ENCODE results near the gene LOXL1.

The LOXL1 gene

GRCh38 chr15:73926219-73927002 is at the start of gene LOXL1:
Gene LOXL1, plus strand, starts transcription at chr15:73926462. Its CDS starts 322 bp downstream, at chr15:73926784.
- DNase-seq = peak; percentile 37 to 87

- DNase-seq = no peak
These were observed 46.8 kb upstream of the LOXL1 start for GRCh38 chr15:73879426-73879825.

GRCh38 chr15:73881579-73882320 is 44.5 kb upstream of the LOXL1 start:
- DNase-seq = no peak

DNA sequence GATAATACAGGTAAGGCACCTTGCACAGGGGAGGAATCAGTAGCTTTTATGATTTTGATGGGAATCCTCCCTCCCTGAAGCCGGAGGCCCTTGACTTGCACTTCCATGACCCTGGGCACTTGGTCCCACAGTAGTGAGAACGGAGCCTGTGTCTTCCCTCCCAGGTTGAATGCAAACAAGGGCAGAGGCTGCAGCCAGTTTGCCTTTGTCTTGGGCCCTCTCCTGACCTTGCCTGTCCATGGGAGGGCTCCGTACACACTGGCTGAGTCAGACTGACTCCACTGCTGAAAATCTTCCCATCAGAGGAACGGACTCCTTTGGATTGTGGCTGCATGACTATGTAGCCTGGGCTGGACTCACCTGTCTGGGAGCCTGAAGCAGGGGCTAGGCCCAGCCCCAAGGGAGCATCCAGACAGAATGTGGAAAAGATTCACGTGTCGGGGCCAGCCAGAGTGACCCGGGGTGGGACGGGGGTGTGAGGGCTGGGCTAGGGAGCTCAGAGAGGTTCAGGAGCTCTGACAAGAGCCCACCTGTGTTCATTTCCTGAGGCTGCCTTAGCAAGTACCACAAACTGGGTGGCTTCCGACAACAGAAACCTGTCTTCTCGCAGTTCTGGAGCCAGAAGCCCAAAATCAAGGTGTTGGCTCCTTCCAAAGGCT is 43.4 kb upstream of the LOXL1 start:
- DNase-seq = no peak

- no peak for DNase-seq
These were observed 42.1 kb upstream of the LOXL1 start for GRCh38 chr15:73884159-73884558.

GRCh38 chr15:73885954-73886700 is 40.1 kb upstream of the LOXL1 start:
- DNase-seq = no peak

DNA sequence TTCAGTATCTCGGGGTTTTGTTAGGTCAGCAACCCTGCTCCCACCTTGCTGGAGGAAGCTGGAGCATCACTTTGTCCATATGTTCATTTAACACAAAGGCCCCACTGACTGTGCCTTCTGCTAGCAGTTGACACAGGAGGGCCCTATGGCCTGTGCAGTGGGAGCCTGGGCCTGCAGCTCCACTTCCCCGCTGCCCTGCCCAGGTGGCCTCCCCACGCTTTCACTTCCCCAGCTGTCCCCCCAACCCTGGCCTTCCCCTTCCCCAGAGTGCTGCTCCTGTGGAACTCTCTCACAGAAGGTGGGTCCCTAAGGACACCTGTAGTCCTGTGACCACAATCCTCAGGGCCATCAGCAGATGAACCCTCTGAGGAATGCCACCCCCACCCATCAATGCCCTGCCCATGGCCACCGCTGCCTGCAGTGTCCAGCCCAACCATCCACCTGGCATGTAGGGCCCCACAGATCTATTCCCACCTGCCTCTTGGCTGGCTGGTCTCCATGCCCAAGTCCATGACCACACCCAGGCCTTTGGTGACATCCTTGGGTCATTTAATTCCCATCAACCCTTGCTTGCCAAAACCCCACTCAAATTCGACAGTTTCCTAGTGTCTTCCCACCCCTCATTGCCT is 39.4 kb upstream of the LOXL1 start:
- DNase-seq = no peak

DNA sequence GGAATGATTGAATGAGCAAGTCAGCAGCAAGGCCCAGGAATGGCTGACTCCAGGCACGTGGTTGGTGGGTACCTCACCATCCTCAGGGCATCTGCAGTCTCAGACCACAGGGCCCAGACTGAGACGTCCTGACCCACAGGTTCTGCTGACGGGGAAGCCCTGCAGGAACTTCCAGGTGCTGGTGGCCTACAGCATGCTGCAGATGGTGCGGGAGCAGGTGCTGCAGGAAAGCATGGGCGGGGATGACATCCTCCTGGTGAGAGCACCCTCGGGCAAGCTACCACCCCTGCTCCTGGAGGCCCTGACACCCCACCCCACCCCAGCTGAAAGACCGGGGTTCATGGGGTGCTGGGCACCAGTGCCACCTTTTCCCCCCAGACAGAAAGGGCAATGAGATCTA is 38.8 kb upstream of the LOXL1 start:
- no peak for DNase-seq

DNA sequence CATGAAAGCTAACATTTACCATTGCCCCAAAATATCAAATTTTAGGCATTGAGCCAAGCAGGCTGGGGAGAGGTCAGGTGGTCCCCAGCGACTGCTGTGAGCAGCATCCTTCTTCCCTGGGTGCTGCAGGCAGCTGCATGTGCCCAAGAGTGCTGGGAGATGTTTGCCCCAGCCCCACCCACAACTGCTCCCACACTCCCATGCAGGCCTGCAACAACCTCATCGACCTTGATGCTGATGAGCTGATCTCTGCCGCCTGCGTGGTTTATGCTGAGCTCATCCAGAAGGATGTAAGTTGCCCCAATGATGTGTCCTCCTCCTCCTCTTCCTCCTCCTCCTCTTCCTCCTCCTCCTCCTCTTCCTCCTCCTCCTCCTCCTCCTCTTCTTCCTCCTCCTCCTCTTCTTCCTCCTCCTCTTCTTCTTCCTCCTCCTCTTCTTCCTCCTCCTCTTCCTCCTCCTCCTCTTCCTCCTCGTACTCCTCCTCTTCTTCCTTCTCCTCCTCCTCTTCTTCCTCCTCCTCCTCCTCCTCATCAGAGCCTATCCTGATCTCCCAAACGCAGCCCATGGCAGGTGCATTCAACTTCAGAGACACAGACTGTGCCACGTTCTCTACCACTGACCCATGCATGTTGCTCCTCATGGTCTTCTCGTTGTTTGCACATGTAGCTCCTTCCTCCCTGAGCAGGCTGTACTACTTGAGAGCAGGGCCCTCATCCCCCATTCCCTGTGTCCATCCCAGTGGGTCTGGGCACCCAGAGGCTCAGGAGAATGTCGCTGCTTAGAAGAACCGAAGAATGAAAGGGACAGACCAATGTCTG is 37.8 kb upstream of the LOXL1 start:
- DNase-seq = no peak

DNA sequence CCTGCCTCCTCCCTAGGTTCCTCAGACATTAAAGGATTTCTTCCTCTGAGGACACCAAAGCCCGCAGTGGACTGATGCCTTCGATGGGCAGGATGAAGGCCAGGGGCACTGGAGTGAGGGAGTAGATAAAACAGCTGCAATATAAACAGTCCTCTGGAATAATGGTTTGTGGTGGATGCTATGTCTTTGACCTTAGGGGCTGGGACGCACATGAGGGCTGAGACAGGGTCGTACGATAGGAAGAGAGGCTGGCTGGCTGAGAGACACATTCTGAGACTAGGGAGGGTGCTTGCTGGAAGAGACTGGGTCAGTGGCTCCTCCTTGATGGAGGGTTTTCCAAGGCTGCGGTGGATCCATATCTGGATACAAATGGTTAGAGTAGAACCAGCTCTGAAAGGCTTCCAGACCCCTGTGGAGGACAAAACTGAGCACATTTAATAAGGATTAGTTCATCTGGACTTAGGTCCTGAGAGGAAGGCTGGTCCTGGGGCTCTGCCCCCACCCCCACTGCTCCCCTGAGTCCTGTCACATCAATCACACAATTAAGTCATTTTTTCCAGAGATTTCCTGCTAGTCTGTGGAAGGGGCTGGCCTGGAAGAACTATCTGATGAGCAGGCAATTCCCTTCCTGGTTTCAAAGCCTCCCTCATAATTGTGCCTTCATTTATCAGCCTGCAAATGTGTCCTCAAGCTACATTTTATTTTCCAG is 37.1 kb upstream of the LOXL1 start:
- DNase-seq = no peak

GRCh38 chr15:73889762-73890124 is 36.5 kb upstream of the LOXL1 start:
- no peak for DNase-seq

DNA sequence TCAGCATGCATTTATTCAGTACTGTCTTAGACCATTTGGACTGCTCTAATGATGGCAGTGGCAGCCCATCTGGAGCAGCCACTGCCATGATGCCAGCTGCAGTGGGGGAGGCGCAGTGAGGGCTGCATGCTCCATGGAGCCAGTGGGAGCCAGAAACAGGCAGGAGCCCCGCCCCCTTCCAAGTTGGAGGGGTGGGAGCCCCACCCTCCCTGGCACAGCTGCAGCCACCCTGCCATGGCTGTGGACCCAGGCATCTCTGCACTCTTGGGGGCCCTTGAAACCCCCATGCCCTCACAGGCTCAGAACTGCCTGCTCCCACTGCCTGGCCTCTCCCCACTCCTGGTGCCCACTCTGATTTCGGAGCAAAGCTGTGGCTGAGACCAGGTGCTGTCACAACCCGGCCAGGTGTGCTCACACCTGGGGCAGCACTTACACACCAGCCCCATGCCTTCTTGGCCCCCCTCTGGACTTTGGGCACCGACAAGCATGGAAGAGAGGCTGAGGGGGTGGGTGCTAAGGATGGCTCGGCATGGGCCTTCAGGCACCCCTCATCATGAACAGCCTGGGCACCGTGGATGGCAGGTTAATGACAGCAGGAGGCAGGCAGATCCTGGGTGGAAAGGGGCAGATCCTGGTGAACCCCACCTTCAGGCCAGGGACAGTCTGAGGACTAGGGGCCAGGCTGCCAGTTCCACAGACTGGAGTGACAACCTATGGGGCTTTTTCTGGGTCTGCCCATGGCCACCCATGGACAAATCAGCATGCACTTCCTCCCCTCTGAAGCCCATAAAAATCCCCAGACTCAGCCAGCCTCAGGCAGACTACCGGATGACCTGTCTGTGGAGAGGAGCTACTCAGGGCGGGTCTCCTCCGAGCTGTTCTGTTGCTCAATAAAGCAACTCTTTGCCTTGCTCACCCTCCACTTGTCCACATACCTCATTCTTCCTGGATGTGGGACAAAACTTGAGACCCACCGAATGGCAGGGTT is 34.6 kb upstream of the LOXL1 start:
- no peak for DNase-seq

- DNase-seq = no peak
These were observed 33.6 kb upstream of the LOXL1 start for GRCh38 chr15:73892446-73893226.

- no peak for DNase-seq
These were observed 32.0 kb upstream of the LOXL1 start for GRCh38 chr15:73894133-73894814.

DNA sequence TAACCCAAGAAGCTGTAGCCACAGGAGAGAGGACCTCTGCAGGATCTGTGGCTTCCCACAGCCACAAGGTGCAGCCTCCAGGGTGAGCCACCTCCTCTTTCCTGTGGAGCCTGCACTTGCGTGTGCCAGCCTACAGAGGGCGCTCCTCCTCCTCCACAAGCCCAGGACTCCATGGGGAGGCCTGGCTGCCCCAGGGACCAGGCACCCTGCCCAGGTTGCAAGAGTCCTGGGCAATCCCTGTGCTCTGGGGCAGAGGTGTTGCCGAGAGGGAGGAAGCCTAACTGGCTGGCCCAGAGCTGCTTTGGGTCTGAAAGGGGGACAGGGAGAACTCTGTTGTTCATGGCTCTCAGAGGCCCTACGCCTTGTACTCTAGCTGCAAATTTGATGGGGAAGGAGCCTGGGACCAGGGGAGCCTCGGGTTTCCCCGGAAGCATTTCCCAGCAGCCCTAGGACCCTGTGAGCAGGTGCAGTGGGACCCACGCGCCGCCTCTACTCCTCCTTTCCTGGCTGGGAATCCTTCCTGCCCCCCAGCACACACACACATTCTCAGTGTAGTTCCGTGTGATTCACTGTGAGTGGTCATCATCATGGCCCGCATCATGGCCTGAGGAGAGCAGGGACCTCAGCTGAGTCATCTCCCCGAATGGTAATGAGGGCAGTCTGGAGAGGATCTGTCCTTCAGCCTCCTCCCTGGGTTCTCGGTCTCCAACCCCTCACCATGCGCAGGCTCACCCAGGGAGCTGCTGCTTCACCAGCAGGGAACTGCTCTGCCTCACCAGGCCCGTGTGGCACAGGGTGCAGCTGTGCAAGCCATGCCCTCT is 28.6 kb upstream of the LOXL1 start:
- peak in 1 of 2 experiments; percentile 55 for DNase-seq

- no peak for DNase-seq
These were observed 26.8 kb upstream of the LOXL1 start for GRCh38 chr15:73899197-73900094.

All from NCI-H526 (cell line).